OCI-LY7 (cell line): ENCODE measurements around the gene SRBD1.

Experiments used
- EZH2phosphoT487 ChIP-seq: fragments of 200-600 bp; sonication (generic); IDR thresholded peaks from 2 replicates; pipeline ENCODE4 v1.6.1; 2018; ENCODE audit warnings: low read depth, borderline replicate concordance, mild to moderate bottlenecking, mixed run types, antibody characterized with exemption, low read length, moderate library complexity, mixed read lengths
- TF ChIP-seq, protein P1 (sequence below): fragments of 200-600 bp; sonication (generic); conservative IDR thresholded peaks from 2 replicates; pipeline ENCODE4 v1.5.1; 2014; ENCODE audit warnings: mild to moderate bottlenecking, antibody characterized with exemption, low read length, moderate library complexity, mixed read lengths

DNA sequence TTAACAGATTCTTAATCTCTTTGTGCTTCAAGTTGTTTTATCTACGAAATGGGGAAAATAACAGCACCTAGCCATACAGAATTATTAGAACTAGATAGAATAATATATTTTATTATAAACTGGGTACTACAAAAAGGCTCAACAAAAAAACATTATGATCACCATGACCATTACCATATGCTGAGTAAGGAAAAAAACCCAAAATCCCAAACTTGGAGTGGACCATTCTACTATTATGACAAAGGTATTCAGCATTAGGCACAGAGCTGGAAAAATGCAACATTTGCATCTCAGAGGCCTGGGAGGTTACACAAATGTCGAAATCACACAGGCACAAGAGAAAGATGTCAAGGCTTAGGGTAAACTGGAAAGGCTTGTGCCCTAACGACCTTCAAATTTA is 162.8 kb downstream of the SRBD1 start:
- TF ChIP-seq, protein P1, sequence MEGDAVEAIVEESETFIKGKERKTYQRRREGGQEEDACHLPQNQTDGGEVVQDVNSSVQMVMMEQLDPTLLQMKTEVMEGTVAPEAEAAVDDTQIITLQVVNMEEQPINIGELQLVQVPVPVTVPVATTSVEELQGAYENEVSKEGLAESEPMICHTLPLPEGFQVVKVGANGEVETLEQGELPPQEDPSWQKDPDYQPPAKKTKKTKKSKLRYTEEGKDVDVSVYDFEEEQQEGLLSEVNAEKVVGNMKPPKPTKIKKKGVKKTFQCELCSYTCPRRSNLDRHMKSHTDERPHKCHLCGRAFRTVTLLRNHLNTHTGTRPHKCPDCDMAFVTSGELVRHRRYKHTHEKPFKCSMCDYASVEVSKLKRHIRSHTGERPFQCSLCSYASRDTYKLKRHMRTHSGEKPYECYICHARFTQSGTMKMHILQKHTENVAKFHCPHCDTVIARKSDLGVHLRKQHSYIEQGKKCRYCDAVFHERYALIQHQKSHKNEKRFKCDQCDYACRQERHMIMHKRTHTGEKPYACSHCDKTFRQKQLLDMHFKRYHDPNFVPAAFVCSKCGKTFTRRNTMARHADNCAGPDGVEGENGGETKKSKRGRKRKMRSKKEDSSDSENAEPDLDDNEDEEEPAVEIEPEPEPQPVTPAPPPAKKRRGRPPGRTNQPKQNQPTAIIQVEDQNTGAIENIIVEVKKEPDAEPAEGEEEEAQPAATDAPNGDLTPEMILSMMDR: no peak
- no peak for TF ChIP-seq EZH2phosphoT487
